SK-N-MC (cell line): Measurements from ENCODE around the gene CEMP1.

Experiments used
- EZH2 ChIP-seq: fragments of 200-600 bp; sonication (generic); IDR thresholded peaks from one replicate; pipeline ENCODE4 v1.6.1; 2017; ENCODE audit warnings: antibody characterized with exemption
- FOXP2 ChIP-seq: optimal IDR thresholded peaks from 2 replicates; pipeline ENCODE3; 2011; ENCODE audit warnings: mild to moderate bottlenecking, moderate library complexity; ENCODE audit not compliant: insufficient read depth; ENCODE audit errors: extremely low read length, control extremely low read depth
- POLR2AphosphoS5 ChIP-seq: IDR thresholded peaks from 2 replicates; pipeline ENCODE4 v1.6.1; 2012; ENCODE audit warnings: mild to moderate bottlenecking, low read depth, low read length, borderline replicate concordance

DNA sequence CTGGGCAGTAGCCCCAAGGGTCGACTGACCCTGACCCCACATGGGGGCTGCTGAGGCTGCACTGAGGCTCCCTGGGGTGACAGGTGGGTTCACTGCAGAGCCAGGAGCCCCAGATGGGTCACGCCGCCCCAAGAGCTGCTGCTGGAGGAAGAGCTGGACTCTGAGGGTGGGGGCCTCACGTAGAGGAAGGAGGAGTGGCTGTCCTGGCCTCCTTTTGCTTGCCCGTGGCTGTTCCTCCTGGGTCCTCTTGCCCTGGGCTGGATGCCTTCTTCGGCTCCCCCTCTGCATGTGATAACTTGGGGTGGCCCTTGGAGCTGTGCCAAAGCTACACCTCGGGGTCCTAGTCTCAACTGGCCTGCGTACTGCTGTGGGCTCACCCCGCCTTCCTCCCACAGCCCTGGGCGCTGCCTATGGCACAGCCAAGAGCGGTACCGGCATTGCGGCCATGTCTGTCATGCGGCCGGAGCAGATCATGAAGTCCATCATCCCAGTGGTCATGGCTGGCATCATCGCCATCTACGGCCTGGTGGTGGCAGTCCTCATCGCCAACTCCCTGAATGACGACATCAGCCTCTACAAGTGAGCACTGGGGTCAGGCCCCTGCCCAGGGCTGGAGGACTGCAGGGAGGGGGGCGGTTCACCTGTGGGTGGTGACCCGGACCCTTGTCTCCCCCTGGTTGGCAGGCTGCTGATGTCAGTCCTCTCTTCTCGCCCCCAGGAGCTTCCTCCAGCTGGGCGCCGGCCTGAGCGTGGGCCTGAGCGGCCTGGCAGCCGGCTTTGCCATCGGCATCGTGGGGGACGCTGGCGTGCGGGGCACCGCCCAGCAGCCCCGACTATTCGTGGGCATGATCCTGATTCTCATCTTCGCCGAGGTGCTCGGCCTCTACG lies 12.1 kb downstream of the CEMP1 start:
- TF ChIP-seq POLR2AphosphoS5 (no peak), EZH2 (no peak), FOXP2 (no peak)
